GM19397 (cell line): ENCODE measurements around the gene GAS2.

Experiments
- ATAC-seq: cut with Tn5 transposase; IDR thresholded peaks from one replicate; pipeline ENCODE4 v1.9.1; 2021; ENCODE audit warnings: mild to moderate bottlenecking, moderate library complexity; ENCODE audit not compliant: unreplicated experiment

The GAS2 gene

DNA sequence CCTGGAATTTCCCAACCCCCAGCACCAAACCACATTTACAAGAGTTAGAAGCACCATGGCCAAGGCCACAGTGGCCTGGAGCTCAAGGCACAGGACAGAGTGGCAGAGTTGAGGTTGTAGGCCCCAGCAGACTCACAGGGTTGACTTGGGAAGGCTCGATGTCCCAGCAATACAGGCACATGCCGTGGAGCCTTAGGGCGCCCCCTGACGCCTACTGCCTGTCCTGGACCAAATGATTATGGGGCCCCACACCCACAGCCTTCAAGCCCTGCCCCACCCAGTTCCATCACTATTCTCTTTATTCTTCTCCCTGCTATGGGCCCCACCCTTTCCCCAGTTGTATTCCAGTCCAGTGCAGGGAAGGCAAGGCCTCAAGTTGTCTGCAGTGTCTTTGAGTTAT is 193.8 kb downstream of the GAS2 start, which contains the start of gene CCDC179:
CCDC179 (minus strand) TSS at position 234 of the 400 bp plus-strand sequence; CDS start at position 181, 53 bp downstream.
- ATAC-seq, result no peak
